GM13977 (cell line): ENCODE results near the gene RGS12.

Experiments used
- DNase-seq: peaks from one replicate; pipeline ENCODE4 v3.0.0; 2012; ENCODE audit warnings: low spot score
- CTCF ChIP-seq: IDR thresholded peaks from 2 replicates; pipeline ENCODE4 v1.5.1; 2012; ENCODE audit warnings: mild to moderate bottlenecking, control low read depth; ENCODE audit not compliant: insufficient read depth; ENCODE audit errors: extremely low read depth, missing control alignments
- in situ Hi-C: fragments of 300-500 bp; cut with MboI; formaldehyde crosslinking; loops from one replicate; pipeline ENCODE4 v1.12.0; 2022; ENCODE audit warnings: low sequenced_read_pairs, low pct_unique_long_range_greater_than_20kb, mixed read lengths, inconsistent platforms; ENCODE audit not compliant: unreplicated experiment

The RGS12 gene

GRCh38 chr4:3307486-3307885 is 14.7 kb downstream of the RGS12 start:
- DNase-seq, result no peak
- in situ Hi-C loops, result no loop called here
- TF ChIP-seq CTCF, result no peak

DNA sequence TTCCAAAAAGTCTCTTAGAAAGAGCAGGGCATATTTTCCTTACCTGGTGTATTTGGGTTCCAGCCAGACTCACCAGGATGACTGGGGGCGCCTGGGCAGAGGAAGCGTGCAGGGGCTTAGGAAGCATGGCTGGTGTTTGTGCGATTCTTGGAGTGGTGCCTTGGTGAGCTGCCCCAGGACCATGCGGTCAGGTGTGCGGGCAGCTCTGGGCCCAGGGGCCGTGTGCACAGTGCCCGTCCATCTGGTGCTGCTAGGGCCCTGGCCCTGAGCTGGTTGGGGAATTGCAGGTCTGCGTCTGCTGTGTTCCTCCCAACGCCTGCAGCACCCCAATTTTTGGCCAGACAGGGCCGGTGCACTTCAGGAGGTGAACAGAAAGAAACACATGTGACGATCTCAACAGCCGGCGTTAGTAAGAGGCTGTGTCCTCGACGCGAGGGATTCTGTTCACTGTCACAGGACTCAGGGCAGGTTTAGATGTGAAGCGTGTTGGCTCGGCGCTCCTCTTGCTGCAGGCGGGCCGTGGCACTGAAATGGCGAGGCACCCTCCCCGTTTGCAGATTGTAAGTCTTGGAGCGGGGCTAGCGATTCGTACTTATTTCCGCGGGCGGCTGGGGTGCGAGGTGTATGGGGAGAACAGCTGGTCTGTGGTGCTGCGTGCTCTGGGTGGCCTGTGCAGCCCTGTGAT is 15.2 kb downstream of the RGS12 start:
- TF ChIP-seq CTCF, result no peak
- in situ Hi-C loops, result no loop called here
- no peak for DNase-seq

DNA sequence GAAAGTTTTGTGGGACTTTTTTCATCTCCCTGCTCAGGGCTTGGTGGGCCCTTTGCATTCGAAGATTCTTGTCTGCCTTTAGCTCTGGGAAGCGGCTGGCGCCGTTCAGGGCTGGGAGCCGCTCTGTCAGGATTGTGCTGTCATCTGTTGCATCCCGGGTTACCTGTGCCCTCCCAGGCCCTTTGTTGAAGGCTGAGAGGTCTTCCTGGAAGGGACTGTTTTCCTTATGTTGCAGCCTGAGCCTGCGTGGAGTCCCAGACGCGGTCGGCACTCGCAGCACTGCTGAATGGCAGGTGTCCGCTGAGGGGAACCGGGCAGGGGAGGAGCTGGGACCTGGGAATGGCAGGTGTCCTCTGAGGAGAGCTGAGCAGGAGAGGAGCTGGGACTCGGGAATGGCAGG is 15.9 kb downstream of the RGS12 start:
- TF ChIP-seq CTCF, result no peak
- in situ Hi-C loops, result no loop called here
- DNase-seq, result no peak

- in situ Hi-C loops, result no loop called here
- no peak for TF ChIP-seq CTCF
- DNase-seq, result no peak
These were observed 17.7 kb downstream of the RGS12 start for GRCh38 chr4:3310301-3311094.

DNA sequence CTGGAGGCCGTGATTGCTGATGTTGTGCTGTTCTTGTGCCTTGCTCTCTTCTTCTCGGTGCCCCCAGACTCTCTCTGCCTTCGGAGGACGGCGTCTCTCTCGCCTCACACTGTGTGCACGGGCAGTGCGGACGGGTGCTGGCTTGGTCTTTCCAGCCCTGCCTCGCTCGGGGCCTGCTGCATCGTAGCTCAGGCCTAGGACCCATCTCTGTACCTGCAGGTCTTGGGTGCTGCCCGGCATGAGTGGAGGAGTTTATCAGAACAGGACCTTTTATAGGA is 18.2 kb downstream of the RGS12 start:
- no peak for DNase-seq
- no peak for TF ChIP-seq CTCF
- in situ Hi-C loops, result no loop called here

DNA sequence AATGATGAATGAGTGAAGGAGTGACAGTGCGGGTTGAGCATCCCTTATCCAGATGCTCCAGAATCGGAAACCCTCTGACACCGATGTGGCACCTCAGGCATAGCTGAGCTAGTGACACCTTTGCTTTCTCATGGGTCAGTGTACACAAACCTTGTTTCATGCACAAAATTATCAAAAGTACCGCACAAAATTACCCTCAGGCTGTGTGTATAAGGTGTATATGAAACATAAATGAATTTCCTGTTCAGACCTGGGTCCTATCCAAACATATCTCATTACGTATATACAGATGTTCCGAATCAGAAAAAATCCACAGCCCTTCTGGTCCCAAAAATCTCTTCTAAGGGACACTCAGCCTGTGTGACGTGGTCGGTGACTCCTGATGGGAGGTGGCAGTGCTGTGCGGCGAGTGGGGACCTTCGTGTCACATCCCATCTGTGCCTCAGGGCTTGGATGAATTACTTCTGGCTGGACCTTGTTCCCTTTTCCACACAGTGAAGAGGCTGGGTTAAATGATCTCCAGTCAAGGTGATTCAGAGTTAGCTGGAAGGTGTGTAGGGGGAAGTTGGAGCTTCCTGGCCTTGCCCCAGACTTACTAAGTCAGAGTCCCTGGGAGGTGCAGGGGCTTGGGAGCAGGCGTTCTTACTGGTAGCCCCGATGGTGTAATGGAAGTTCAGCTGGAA is 18.8 kb downstream of the RGS12 start:
- TF ChIP-seq CTCF, result no peak
- in situ Hi-C loops, result no loop called here
- DNase-seq, result no peak
